ENCODE results near the gene INSIG1. TPM values are rescaled to one million over a fixed set of nuclear protein-coding genes. Genes with fewer than 3 reads are reported as not detected.

INSIG1 gene
- total RNA-seq, 1 donor from 2014 or later: 302 TPM

DNA sequence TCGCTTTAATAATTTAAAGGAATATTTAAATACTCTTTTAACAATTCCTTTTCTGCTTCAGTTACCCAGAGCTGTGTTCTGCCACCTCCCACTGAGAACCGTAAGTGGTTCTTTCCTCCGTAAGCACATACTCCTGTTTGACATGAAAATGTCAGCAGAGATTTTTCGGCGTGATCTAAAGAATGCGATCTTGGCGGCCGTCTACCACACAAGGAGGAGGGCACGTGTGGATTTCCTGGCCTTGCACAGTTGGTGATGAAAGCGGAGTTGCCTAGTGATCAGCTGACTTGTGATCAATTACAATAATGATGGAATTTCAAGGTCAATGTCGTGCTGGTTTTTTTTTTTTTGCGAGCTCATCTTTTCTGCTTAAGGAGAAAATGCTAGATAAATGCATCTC lies 35.6 kb upstream of the INSIG1 start:
- H3K27me3 ChIP-seq (ENCODE audit: control insufficient read depth, insufficient read depth, low read length): no peaks in the 10 kb centered on the region
- TF ChIP-seq, protein P1, sequence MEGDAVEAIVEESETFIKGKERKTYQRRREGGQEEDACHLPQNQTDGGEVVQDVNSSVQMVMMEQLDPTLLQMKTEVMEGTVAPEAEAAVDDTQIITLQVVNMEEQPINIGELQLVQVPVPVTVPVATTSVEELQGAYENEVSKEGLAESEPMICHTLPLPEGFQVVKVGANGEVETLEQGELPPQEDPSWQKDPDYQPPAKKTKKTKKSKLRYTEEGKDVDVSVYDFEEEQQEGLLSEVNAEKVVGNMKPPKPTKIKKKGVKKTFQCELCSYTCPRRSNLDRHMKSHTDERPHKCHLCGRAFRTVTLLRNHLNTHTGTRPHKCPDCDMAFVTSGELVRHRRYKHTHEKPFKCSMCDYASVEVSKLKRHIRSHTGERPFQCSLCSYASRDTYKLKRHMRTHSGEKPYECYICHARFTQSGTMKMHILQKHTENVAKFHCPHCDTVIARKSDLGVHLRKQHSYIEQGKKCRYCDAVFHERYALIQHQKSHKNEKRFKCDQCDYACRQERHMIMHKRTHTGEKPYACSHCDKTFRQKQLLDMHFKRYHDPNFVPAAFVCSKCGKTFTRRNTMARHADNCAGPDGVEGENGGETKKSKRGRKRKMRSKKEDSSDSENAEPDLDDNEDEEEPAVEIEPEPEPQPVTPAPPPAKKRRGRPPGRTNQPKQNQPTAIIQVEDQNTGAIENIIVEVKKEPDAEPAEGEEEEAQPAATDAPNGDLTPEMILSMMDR (IDR thresholded peaks at IDR 0.05; ENCODE audit: insufficient read depth, low read length, poor library complexity, severe bottlenecking): no peak
- no peaks in the 10 kb centered on the region for H3K36me3 ChIP-seq (ENCODE audit: control insufficient read depth, insufficient read depth, low read length)
- DNase-seq (ENCODE audit: low read depth): no peak
- no peak overlapping the region for H3K4me3 ChIP-seq (ENCODE audit: low read depth, low read length)

DNA sequence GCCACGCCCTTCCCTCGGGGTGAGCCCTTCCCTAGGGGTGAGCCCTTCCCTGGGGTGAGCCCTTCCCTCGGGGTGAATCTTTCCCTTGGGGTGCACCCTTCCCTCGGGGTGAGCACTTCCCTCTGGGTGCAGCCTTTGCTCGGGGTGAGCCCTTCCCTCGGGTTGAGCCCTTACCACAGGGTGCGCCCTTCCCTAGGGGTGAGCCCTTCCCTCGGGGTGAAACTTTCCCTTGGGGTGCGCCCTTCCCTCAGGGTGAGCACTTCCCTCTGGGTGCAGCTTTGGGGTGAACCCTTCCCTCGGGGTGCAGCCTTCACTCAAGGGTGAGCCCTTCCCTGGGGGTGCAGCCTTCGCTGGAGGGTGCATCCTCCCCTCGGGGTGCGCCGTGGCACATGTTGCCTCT lies 34.6 kb upstream of the INSIG1 start:
- Histone ChIP-seq H3K27me3 (ENCODE audit: control insufficient read depth, insufficient read depth, low read length) (no peaks in the 10 kb centered on the region), H3K4me3 (ENCODE audit: low read depth, low read length) (no peak overlapping the region), H3K36me3 (ENCODE audit: control insufficient read depth, insufficient read depth, low read length) (no peaks in the 10 kb centered on the region)
- DNase-seq (ENCODE audit: low read depth): no peak
- TF ChIP-seq, protein P1 (IDR thresholded peaks at IDR 0.05; ENCODE audit: insufficient read depth, low read length, poor library complexity, severe bottlenecking): no peak

DNA sequence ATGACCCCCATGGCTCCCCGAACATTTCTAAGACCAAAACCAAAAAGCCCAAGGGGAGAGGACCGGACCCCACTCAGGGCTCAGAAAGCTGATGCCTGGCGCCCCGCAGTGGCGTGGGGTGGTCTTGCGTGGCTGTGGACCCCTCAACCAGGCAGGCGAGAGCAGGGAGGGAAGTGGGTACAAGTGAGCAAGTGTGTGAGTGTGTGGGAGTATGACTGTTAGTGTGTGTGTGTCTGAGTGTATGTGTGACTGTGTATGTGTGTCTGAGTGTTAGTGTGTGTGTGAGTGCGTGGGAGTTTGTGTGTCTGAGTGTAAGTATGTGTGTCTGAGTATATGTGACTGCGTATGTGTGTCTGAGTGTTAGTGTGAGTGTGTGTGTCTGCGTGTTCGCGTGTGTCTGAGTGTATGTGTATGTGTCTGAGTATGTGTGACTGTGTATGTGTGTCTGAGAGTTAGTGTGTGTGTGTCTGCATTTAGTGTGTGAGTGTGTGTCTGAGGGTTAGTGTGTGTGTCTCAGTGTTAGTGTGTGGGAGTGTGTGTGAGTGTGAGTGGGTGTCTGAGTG lies 34.0 kb upstream of the INSIG1 start:
- Histone ChIP-seq H3K4me3 (ENCODE audit: low read depth, low read length) (no peak overlapping the region), H3K36me3 (ENCODE audit: control insufficient read depth, insufficient read depth, low read length) (no peaks in the 10 kb centered on the region)
- DNase-seq (ENCODE audit: low read depth): no peak

DNA sequence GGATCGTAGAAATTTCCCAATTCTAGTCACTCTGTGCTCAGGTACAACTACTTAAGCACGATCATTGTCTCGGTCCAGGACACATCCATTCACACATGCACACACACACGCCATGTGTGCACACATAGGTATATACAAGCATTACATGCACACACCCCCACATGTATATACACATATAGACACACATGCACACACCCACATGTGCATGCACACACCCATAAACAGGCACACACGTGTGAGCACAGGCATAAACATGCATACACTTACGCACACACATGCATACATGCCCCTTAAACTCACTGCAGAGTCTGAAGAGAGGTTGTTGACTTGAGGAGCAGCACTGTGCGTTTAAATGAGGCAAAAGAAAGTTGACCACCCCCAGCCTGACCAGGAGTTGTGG lies 32.5 kb upstream of the INSIG1 start:
- Histone ChIP-seq H3K27me3 (ENCODE audit: control insufficient read depth, insufficient read depth, low read length) (no peaks in the 10 kb centered on the region), H3K36me3 (ENCODE audit: control insufficient read depth, insufficient read depth, low read length) (no peaks in the 10 kb centered on the region), H3K4me3 (ENCODE audit: low read depth, low read length) (no peak overlapping the region)
- TF ChIP-seq, protein P1 (IDR thresholded peaks at IDR 0.05; ENCODE audit: insufficient read depth, low read length, poor library complexity, severe bottlenecking): no peak
- DNase-seq (ENCODE audit: low read depth): no peak

More for the DNA sequence above, 34.0 kb upstream of the INSIG1 start:
- no peaks in the 10 kb centered on the region for H3K27me3 ChIP-seq (ENCODE audit: control insufficient read depth, insufficient read depth, low read length)
- TF ChIP-seq, protein P1 (IDR thresholded peaks at IDR 0.05; ENCODE audit: insufficient read depth, low read length, poor library complexity, severe bottlenecking): peak; percentile 14

DNA sequence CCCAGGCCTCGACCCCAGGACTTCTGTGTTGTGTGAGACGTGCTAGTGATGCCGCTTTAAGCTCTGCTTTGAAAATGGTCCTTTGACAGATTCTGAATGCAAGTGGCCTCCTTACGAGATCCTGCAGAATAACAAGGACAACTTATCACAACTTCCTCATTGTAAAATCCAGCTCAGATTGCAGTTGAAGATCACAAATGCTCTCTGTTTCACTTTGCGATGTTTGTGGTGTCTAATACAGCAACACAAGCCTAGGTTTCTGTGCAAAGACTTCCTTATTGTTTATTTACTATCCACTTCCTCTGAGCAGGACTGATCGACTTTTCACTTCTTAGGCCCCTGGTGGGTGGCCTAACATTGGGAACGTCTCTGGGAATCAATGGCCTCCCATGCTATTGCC lies 31.7 kb upstream of the INSIG1 start:
- Histone ChIP-seq H3K27me3 (ENCODE audit: control insufficient read depth, insufficient read depth, low read length) (no peaks in the 10 kb centered on the region), H3K36me3 (ENCODE audit: control insufficient read depth, insufficient read depth, low read length) (no peaks in the 10 kb centered on the region), H3K4me3 (ENCODE audit: low read depth, low read length) (no peak overlapping the region)
- DNase-seq (ENCODE audit: low read depth): no peak
- TF ChIP-seq, protein P1 (IDR thresholded peaks at IDR 0.05; ENCODE audit: insufficient read depth, low read length, poor library complexity, severe bottlenecking): no peak

DNA sequence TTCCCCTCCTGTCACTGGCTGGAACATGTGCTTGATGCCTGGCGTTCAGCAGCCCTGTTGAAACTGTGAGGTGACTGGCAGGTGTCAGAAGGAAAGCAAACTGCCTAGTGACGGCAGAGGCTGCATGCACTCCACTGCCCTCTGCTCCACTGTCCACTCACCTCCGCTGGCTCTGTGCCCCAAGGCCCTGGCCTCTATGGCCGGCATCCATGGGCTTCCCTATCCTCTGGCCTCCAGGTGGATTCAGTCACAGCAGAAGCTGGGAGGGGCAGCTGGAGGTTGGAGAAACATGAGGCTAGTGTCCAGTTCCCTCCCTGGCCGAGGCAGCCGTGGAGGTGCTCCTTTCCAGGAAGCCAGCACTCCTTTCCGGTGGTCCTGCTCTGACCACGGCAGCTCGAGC lies 31.2 kb upstream of the INSIG1 start:
- no peaks in the 10 kb centered on the region for H3K27me3 ChIP-seq (ENCODE audit: control insufficient read depth, insufficient read depth, low read length)
- DNase-seq (ENCODE audit: low read depth): no peak
- H3K4me3 ChIP-seq (ENCODE audit: low read depth, low read length): no peak overlapping the region
- H3K36me3 ChIP-seq (ENCODE audit: control insufficient read depth, insufficient read depth, low read length): no peaks in the 10 kb centered on the region
- TF ChIP-seq, protein P1 (IDR thresholded peaks at IDR 0.05; ENCODE audit: insufficient read depth, low read length, poor library complexity, severe bottlenecking): no peak
